Measurements from ENCODE around the gene HKDC1. TPM values are rescaled to one million over a fixed set of nuclear protein-coding genes. Genes with fewer than 3 reads are reported as not detected.
"Not testable (repeated sequence)": the region's sequence is repeated elsewhere in the genome, so short reads cannot be mapped to it uniquely, and the experiment has no call there.

HKDC1 gene, protein sequence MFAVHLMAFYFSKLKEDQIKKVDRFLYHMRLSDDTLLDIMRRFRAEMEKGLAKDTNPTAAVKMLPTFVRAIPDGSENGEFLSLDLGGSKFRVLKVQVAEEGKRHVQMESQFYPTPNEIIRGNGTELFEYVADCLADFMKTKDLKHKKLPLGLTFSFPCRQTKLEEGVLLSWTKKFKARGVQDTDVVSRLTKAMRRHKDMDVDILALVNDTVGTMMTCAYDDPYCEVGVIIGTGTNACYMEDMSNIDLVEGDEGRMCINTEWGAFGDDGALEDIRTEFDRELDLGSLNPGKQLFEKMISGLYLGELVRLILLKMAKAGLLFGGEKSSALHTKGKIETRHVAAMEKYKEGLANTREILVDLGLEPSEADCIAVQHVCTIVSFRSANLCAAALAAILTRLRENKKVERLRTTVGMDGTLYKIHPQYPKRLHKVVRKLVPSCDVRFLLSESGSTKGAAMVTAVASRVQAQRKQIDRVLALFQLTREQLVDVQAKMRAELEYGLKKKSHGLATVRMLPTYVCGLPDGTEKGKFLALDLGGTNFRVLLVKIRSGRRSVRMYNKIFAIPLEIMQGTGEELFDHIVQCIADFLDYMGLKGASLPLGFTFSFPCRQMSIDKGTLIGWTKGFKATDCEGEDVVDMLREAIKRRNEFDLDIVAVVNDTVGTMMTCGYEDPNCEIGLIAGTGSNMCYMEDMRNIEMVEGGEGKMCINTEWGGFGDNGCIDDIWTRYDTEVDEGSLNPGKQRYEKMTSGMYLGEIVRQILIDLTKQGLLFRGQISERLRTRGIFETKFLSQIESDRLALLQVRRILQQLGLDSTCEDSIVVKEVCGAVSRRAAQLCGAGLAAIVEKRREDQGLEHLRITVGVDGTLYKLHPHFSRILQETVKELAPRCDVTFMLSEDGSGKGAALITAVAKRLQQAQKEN
- 5.6 and 7.6 TPM in 2 replicates for total RNA-seq (2014; rRNA removed; shearing (Covaris generic))
- polyA plus RNA-seq (2014; cell fraction: nucleus; rRNA removed) = 0.75 and 13.8 TPM in 2 replicates

DNA sequence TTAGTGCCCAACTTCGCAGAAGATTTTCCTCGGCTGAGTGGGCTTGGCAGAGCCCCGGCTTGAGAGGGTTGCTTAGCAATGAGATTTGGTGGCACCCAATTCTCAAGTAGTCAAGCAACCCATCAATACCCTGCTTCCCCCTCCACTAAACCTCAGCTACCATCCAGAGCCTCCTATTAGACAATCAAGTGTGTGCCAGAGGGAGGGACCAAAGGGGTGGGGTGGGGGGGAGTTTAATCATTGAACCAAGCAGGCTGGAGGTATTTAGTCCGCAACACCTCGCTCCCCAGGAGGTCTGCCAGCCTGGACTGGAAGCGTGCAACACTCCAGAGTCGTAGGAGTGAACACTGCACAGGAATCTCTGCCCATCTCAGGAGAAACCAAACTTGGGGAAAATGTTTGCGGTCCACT lies at the start of gene HKDC1:
TSS of gene HKDC1 (plus strand) at position 292 of the 411 bp plus-strand sequence. CDS start at position 396, 104 bp downstream.
- DNase-seq (ENCODE audit: extremely low read depth, low read depth) = no peak

DNA sequence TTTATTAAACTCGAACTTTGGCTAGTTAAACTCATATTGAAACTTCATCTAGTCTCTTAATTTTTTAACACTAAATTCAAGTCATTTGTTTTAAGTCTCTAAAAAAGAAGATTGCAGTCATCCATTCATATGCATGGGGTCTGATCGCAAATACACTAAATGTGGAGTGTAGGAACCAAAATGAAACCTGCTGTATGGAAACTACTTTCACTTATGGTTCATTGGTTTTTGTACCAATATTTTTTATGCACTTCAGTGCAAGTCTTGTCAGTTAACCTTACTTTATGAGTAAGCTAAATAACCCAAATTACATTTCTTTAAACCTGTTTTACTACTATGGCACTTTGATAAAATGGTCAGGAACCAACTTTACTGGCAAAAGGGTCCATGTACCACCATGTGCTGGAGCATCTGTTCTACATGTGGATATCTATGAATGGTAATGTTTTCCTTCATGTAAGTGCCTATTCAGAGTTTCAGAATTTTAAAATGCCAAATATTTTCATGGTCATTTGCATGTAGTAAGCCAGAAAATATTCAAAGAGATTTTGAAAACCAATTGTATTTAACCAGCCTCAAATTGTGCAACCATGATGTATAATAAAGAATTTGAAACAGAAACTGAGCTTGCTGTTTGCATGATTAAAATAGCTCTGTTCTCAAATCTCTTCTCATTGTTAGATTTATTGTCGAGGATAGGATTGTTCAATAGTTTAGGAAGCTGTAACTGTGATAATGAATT lies 47.7 kb upstream of the HKDC1 start:
- no peak for DNase-seq (ENCODE audit: extremely low read depth, low read depth)

DNA sequence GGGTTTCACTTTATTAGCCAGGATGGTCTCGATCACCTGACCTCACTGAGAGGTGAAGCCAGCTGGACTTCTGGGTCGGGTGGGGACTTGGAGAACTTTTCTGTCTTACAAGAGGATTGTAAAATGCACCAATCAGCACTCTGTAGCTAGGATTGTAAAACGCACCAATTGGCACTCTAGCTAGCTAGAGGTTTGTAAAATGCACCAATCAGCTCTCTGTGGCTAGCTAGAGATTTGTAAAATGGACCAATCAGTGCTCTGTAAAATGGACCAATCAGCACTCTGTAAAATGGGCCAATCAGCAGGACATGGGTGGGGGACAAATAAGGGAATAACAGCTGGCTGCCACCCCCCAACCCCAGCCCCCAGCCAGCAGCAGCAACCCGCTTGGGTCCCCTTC lies 44.8 kb upstream of the HKDC1 start:
- not testable (repeated sequence) for DNase-seq (ENCODE audit: extremely low read depth, low read depth)

DNA sequence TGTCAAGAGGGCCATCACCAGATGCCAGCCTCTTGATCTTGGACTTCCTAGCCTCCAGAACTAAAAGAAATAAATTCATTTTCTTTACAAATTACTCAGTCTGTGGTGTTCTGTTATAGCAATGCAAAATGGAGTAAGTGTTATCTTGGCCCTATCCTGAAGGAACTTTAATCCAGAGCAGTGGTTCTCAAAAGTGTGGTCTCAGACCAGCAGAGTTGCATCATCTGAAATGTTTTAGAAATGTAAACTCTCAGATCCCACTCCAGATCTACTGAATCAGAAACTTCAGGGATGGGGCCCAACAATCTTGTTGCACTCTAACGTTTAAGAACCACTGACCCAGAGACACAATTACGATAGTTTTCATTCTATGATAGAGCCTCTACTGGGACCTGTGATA lies 43.3 kb upstream of the HKDC1 start:
- no peak for DNase-seq (ENCODE audit: extremely low read depth, low read depth)

DNA sequence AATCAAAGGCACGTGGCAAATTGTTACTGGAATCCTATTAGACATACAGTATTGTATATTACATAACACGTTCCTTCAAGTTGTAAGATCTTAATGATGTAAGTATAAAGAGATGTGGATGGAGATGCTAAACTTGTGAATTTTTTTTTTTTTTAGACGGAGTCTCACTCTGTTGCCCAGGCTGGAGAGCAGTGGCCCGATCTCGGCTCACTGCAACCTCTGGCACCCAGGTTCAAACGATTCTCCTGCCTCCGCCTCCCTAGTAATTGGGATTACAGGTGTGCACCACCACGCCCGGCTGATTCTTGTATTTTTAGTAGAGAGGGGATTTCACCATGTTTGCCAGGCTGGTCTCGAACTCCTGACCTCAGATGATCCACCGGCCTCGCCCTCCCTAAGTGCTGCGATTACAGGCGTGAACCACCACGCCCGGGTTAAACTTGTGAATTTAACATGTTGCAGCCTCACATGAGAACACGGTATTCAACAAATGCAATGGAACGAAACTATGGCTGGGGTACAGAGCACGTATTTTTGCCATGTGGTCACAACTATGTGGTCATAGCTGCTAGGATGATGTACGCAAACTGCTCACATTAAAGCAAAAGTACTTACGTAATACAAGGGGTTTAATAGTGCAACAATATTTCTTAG lies 40.9 kb upstream of the HKDC1 start:
- no peak for DNase-seq (ENCODE audit: extremely low read depth, low read depth)

DNA sequence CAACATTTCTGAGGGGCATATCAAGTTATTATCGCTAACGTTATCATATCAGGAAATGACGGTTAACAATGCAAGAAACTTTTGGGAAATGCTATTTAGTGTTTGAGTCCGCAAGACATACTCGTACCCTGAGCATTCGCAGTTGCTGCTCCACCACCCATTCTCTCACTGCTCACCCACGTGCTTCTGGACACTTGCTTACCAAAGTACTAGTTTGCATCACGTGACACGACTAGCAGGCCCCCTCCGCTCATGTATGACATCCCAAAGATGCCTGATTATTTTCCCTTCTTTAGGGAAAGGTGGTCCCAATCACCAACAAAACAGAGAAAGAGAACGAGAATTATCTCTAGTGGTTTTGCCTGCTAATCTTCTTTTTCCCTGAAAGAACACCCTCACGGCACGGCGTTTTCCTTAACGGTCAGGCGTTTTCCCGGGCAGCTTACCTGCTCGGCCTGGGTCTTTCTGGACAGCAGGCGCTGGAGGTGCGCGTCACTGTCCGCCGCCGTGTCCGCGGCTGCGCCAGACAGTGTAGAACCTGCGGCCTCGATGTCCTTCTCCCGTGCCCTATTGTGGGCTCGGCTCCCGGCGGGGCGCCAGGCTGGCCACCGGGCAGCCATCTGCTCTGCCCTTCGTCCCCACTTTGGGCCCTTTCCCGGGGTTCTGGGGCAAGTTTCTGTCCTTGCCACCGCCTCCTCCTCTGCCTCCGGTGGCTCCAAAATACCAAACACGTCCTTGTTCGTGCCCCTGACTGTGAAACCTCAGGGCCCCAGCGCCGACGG lies 40.2 kb upstream of the HKDC1 start, which contains the start of gene SUPV3L1:
TSS of gene SUPV3L1 (plus strand) at position 492 of the 782 bp plus-strand sequence. CDS start at position 550, 58 bp downstream.
- DNase-seq (ENCODE audit: extremely low read depth, low read depth) = peak; percentile 97

DNA sequence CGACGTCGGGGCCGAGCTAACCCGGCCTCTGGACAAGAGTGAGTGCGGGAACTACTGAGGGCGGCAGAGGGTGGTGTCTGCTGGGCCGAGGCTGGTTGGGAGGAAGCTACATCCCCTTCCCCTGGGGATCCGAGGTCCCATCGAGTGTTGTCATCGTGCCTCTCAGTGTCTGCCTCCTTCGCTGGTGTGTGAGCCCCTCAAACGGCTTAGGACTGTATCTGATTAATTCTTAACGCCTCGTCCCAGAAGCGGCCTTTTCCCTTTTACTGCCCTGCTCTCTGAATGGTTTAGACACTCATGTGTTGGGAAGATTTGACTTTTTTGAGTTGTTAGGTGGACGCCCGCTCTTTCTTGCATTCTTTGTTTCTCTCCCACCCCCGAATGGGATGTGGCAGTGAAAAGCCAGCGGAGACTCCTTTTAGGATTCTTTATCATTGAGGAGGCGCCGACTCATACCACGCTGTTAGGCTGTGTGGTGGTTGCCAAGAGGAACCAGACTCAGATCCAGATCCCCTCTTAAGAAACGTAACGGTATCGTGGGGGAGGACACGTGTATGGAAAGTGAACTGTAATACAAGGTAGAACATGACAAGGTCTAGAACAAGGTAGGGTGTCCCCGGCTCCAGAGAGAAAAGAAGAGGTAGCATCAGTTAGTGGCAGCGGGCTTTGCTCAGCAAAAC lies 39.5 kb upstream of the HKDC1 start:
- no peak for DNase-seq (ENCODE audit: extremely low read depth, low read depth)

DNA sequence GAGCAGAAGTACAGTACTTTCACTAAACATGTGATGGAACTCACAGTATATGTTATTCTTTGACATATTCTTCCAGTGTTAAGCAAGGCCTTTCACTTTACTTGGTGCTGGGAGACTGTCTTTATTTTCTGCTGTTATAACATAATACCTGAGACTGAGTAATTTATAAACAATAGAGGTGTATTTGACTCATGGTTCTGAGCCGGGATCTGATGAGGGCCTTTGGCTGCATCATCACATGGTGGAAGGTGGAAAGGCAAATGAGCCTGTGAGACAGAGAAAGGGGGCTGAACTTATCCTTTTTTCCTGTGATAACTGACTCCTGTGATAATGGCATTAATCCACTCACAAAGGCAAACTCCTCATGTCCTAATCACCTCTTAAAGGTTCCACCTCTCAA lies 38.7 kb upstream of the HKDC1 start:
- no peak for DNase-seq (ENCODE audit: extremely low read depth, low read depth)

DNA sequence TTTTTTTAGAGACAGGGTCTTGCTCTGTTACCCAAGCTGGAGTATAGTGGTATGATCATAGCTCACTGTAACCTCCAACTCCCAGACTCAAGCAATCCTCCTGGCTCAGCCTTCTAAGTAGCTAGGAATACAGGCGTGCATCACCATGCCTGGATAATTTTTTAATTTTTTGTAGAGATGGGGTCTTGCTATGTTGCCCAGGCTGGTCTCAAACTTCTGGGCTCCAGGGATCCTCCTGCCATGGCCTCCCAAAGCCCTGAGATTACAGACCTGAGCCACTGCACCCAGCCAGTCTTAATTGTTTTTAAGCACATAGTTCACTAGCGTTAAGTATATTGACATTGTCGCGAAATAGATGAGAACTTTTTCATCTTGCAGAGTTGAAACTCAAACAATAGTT lies 38.1 kb upstream of the HKDC1 start:
- no peak for DNase-seq (ENCODE audit: extremely low read depth, low read depth)

DNA sequence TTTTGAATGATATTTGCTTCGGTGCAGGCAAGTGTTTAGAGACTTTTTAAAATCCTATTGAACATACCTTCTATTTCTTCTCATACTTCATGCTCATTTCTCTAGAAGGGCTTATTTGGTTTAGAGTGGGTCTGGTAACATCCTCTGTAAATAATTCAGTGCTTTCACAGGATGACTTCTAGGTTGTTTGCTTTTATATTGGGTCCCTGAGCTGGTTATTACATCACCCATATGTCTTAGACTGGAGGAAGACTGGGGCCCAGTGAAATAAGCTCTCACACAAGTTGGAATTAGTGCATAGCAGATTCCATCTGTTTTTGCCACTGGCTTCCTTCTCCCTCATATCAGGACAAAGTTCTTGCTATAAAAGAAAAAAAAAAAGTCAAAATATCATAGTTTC lies 33.6 kb upstream of the HKDC1 start:
- no peak for DNase-seq (ENCODE audit: extremely low read depth, low read depth)

DNA sequence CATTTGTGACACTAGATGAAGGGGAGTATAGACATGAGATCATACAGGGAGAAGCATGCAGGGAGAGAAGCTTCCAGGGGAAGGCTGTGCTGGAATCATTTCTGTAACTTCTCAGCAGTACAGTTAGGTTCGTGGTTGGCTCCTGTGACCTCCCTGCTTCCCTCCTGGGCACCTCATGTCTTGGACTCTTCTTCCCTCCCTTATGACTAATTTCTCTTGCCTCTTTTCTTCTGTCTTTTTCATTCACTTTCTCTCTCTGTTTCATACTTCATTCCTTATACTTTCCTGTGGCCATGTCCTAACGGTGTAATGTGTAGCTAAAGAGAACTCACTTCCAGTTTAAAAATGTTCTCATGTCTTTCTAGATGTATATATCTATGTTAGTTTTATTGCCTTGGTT lies 19.1 kb upstream of the HKDC1 start:
- no peak for DNase-seq (ENCODE audit: extremely low read depth, low read depth)

DNA sequence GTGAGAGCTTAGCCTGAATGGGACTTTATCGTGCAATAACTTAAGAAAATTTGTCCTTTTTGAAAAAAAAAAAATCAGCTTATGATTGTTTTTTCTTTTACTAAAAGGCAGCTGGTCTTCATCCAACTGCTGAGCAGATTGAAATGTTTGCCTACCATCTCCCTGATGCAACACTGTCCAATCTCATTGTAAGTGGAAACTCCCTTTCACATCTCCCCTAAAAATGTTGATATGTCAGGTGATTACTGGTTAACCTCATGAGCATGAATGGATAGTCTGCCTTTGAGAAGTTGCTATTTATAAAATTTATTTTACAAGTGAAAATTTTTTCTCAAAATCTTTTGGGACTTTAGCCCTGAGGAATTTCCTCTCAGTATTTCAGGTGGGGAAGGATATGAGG lies 17.8 kb upstream of the HKDC1 start:
- DNase-seq (ENCODE audit: extremely low read depth, low read depth) = peak; percentile 72

DNA sequence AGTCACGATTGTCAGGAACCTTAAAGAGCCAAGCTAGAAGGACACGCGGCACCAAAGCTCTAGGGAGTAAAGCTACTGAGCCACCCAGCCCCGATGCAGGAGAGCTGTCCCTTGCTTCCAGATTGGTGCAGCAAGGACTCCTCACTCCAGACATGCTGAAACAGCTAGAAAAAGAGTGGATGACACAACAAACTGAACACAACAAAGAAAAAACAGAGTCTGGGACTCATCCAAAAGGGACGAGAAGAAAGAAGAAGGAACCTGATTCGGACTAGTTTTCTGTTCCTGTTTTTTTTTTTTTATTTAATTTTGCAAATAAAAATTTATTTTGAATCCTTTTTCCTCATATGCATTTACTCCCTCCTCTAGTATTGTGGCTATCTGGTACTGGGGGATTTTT lies 11.4 kb upstream of the HKDC1 start:
- DNase-seq (ENCODE audit: extremely low read depth, low read depth) = no peak

DNA sequence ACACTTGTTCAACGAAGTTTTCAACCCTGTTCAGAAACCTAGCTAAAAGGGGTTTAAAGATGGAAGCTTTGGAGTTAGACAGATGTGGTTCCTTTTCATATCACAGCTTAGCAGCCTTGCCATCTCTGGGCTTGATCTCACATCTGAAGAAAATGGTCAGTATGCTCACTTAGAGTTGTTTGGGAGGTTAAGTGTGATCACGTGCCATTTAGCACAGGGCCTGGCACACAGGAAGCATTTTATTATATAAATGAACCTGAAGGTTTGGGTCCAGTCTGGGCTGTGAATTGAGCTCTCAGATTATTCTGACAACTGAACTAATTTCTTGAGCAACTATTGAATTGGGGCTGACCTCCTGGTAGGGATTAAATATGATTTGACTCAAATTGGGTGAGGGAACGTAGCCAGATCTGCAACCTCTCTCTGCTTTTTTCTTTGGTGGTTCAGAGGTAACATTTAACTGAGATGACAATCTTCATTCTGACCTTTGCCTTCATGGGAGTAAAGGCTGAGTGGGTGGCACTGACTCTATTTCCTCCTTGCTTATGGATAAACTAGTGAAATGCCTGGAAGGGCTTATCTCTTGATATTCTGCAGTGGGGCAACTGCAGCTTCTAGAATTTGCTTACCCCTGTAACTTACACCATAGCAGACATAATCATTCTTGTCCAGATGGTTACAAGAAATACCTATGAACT lies 10.2 kb upstream of the HKDC1 start:
- no peak for DNase-seq (ENCODE audit: extremely low read depth, low read depth)

DNA sequence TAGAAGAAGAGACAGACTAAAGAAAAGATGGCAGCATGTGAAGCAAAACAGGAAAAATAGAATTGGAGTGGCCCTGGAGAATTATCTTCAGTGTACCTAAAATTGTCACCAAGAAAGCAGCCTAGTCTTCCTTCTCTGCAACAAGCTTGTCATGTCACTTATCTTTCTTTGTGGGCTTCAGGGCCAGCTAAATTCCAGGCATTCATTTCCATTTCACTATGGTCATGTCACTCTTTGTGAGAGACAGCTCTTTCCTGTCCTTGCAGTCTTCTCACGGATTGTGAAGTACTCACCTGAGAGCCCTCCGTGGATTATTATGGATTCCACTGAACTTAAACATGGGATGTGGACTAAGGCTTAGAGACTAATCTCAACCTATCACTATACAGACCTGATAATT lies 9.0 kb upstream of the HKDC1 start:
- no peak for DNase-seq (ENCODE audit: extremely low read depth, low read depth)

DNA sequence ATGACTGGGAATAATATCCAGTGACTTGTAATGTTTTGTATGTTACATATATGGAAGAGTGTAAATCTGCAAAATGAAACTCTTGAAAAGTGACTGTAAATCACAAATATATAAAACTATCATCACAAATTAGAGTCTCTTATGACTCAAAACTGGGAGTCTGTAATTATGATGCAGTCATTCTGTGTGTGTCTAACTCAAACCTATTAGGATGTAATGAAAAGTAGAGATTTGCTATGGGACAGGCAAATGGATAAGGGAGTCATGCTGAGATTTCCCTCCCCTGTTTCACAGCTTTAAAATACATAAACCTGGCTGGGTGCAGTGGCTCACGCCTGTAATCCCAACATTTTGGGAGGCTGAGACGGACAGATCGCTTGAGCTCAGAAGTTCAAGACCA lies 8.6 kb upstream of the HKDC1 start:
- no peak for DNase-seq (ENCODE audit: extremely low read depth, low read depth)

DNA sequence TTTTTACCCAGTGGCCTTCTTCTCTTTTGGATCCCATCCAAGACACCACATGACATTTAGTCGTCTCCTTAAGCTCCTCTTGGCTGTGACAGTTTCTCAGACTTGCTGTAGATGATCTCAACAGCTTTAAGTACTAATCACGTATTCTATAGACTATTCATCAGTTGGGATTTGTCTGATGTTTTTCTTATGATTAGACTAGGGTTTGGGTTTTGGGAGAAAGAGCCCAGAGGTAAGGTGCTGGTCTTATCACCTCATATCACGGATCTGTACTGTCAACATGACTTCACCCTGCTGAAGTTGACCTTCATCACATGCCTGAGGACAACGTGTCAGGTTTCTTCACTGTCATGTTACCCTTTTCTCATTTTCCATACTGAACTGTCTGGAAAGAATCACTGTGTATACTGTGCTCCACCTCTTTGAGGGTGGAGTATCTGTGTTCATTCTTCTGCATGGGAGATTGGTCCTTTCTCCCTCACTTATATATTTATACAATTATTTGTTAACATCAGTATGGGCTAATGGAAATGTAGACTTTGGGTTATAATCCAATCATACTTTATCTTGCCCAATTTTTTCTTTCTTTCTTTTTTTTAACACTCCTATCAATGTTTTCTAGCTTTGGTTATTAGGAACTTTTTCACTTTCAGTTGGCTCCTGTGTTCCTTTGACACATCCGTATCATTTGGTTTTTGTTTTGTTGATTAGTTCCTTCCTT lies 6.4 kb upstream of the HKDC1 start:
- no peak for DNase-seq (ENCODE audit: extremely low read depth, low read depth)
